ENCODE measurements around the gene ACOT13.
A peak's percentile ranks its signal among the peaks of the same experiment; 100 is the strongest.
"Not testable (repeated sequence)": the region's sequence is repeated elsewhere in the genome, so short reads cannot be mapped to it uniquely, and the experiment has no call there.

ACOT13 gene

DNA sequence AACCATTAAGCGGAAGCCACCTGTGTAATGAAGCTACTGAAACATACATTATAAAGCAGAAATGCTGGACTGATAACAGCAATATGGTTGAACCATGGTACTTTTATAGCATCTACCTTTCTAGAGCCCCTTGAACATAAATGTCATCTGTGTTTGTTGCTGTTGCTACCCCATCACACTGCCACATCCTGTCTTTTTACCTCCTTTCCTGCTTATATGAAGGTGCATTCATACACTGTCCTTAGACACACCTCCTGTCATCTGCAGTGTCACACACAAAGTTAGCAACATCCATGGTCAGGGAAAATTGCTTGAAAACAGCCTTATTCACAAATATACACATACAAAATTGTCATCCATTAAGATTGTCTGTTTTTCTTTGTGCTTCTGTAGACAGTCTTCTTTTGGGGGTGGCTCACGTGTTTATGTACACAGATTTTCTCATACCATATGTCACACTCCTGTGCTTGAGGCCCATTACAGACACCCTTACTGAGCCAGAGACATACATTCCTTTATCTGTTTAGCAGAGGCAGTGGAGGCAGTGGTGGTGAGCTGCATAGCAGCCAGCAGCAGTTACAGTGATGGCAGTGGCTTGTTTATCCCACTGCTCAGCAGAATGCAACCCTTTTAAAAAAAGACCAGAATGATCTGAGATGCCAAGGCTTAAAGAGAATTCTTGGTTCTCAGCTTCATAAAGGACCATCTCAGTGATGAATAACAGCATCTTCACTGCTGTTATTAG lies 26.1 kb downstream of the ACOT13 start:
- no peak for DNase-seq

DNA sequence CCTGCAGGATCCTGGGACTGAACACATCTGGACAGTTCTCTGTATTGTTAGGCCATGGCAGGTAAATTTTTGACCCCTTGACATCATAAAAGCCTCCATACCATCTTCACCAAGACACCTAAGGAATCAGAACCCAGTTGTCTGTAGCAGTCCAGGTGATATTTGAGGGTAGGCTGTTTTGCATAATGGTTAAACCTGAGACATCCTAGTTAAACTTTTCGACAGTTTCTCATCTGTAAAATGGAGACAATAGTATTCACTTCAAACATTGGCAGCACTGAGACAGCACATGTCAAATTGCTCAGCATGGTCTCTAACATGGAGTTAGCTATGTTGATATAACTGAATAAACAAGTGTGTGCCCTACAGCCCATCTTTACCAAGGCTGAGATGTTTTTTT lies 27.3 kb downstream of the ACOT13 start:
- DNase-seq, result no peak

DNA sequence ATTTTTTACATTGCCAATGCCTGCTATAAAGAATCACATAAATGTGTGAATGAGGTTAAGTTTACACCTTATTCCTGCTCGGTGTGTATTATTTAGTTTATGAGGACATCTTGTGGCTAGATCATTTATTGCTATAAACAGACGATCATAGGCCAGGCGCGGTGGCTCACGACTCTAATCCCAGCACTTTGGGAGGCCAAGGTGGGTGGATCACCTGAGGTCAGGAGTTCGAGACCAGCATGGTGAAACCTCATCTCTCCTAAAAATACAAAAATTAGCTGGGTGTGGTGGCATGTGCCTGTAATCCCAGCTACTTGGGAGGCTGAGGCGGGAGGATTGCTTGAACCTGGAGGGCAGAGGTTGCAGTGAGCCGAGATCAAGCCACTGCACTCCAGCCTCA lies 28.8 kb downstream of the ACOT13 start:
- not testable (repeated sequence) for DNase-seq

DNA sequence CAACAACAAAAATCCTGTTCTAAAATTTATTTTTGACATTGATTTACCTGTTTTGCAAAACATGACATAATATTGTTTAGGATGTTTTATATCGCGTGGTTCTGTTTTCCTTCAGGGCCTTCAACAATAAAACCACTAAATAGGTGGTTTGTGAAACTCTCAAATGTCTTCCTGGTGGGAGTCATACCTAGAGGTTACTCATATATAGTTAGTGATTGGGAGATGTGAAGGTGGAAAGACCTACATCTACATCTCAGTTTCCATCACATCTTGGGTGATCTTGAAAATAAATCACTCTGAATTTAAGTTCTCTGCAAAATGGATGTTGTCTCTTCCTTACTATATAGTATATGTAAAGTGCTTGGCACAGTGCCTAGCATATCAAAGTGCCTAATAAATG lies 29.2 kb downstream of the ACOT13 start:
- no peak for DNase-seq

DNA sequence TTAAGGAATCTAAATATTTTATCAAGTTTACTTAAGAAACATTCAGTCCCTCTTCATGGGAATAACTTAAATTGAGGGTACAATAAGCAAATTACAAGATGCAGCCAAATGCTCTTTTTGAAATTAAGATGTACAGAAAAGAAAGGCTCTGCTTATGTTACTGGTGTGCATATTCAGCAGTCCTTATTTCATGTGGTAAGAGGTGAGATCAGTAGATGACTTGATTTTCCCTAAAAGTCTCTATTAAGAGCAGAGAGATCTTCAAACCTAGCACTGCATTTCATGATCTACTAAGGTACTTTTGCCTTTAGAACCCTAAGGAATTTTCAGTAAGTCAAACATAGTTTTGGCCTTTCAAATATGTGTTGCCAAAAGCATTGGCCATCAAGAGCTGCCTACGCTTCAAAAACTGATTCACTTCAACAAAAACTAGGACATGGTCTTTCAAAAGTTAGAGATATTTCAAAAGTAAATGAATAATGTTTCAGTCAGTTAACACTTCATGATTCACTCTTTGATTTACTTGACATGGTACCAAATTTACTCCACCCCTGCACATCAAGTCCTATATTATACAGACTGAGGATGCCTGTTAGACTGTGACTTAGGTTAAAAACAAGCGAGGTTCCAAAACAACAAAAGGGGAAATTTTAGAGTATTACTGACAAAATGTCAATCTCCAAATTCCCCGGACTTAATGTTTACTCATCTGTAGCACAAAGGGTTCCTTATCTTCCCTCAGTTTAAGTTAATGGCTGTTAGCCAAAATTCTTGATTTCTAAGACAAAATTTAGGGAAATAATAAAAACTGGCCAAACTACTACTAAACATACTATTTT lies 32.9 kb downstream of the ACOT13 start:
- DNase-seq, result no peak

DNA sequence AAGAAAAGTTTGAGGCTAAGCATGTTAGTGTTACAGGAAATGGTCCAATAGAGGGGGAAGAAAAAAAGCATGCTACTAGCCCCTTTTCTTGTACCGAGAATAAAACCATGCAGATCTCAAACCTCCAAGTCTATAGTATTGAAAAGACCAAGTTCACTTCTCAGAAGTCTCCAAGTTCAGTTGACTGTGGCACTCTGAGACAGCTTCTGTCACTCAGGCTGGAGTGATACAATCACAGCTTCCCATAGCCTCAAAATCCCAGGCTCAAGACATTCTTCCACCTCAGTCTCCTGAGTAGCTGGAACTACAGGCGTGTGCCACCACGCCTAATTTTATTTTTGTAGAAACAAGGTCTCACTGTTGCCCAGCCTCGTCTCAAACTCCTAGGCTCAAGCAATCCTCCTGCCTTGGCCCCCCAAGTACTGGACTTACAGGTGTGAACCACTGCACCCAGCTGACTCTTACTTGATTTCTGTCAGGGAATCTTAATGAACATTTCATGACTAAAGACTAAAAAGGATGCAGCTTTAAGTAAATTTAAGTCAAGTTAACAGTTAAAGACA lies 35.9 kb downstream of the ACOT13 start:
- no peak for DNase-seq

DNA sequence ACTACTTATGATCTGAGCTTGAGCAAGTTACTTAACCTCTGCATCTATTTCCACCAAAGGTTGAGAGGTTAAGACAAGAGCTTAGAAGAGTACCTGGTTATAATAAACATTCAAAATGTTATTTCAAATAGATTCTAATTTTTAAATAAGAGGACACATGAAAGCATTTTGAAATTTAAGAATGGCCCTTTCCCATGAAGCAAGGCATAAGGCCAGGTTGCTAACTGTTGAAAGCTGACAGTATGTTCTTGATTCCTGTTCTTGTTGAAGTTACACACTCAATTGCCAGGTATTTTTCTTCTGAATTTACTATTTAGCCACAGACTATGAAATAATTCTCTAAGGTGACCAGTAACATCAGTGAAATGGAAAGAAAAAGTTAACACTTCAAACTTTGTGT lies 37.6 kb downstream of the ACOT13 start:
- no peak for DNase-seq

DNA sequence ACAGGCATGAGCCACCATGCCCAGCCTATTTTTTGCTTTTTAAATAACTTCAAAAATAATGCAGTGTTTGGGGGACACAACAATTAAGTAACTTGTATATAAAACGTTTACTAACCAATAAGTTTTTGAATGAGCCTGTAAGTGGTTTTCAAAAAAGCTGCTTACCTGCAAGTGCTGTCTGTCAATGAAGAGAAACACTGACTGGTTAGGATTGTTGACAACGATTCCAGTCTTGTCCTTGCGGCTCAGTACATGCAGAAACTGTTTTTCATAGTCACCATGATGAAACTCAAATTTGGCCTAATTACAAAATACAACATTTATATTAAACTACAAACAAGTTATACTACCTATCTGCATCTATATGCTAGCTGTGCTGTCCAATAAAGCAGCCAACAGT lies 41.7 kb downstream of the ACOT13 start:
- DNase-seq, result no peak

DNA sequence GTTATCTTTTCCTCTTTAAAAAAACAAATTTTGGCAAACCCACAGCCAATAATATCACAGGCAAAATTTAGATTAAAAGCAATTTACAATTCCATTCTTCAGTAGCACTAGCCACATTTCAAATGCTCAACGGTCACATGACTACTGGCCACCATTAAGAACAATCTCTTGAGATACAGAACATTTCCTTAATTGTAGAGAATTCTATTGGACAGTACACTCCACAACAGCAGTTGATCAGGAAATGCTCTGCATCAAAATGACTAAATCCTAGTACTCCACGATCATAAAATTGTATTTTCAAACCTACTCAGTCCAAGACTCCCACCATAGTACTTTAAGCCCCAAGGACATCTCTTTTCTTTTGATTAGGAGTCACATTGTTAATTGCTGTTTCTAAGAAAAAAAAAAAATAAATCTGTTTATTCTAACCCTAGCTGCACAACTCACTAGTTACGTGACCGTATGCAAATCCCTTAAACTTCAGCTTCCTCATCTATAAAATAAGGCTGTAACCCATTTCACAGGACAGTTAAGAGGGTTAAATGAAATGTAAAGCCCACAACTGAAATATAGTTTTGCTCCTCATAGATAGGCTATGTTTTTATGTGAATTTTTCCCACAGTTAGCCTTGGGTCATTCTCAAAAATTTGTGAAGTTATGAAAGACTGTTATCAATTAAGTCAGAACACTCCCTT lies 42.3 kb downstream of the ACOT13 start:
- DNase-seq, result no peak

DNA sequence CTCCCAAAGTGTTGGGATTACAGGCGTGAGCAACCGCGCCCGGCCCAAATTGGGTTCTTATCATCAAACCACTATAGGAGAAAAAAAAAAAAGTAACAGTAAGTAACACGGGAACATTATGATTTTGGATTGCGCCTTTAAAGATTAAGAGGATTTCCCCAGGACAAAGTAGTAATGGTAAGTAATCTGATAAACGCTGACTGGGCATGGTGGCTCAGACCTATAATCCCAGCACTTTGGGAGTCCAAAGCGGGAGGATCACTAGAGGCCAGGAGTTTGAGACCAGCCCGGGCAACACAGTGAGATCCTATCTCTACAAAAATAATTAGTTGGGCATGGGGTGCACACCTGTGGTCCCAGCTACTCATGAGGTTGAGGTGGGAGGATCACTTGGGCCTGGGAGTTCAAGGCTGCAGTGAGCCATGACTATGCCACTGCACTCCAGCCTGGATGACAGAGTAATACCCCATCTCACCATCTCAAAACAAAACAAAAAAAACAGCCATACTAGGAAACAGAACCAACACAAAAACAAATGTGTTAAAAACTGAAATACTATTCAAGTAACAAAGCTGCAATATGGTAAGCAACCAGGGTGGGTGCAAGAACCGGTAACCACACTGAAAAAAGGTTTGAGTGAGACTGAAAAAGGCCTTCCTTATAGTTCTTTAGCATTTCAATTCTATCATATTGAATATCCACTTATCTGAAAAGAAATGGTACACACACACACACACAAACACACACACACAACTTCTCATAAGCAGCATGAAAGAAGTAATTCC lies 43.8 kb downstream of the ACOT13 start:
- no peak for DNase-seq

DNA sequence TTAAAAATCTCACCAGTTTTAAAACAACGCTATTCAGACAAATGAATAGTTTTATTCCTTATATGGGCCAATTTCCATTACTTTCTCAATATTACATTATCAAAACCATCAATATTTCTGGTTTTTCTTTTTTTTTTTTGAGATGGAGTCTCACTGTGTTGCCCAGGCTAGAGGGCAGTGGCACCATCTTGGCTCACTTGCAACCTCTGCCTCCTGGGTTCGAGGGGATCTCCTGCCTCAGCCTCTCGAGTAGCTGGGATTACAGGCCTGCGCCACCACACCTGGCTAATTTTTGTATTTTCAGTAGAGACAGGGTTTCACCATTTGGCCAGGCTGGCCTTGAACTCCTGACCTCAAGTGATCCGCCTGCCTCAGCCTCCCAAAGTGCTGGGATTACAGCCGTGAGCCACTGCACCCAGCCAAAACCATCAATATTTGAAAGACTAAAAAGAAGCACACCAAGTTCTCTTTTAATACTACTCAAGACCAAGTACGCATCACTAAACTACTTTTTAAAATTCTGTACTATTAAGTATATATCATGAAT lies 49.8 kb downstream of the ACOT13 start:
- DNase-seq, result not testable (repeated sequence)

DNA sequence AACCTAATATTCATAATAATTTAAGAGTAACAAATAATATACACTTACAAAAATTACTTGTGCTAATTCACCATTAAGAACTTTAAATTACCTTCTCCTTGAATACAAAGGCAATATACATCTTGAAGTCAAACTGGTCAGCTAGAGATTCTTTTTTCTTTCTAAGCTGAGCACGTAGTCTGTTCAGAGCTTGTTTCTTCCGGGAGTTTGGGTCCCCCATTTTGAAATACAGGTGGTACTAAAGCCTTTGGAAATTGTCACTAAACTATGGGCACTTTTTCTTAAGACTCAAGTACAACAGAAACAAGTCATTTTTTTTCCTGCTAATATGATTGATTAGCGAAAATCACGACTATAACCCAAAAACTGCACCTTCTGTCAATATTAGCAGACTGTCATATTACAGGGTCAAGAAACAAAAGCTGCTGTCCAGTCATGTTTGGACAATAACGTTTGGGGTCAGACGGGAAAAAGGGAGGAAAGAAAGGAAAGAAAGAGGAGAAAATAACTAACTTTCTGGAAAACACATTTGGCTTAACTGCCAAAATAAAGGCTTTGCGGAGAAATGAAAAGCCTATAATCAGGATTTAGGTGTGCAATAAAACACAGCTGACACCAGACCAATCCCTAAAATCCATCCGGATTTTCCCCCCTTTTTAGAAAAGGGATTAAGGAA lies 51.7 kb downstream of the ACOT13 start:
- DNase-seq, result no peak

DNA sequence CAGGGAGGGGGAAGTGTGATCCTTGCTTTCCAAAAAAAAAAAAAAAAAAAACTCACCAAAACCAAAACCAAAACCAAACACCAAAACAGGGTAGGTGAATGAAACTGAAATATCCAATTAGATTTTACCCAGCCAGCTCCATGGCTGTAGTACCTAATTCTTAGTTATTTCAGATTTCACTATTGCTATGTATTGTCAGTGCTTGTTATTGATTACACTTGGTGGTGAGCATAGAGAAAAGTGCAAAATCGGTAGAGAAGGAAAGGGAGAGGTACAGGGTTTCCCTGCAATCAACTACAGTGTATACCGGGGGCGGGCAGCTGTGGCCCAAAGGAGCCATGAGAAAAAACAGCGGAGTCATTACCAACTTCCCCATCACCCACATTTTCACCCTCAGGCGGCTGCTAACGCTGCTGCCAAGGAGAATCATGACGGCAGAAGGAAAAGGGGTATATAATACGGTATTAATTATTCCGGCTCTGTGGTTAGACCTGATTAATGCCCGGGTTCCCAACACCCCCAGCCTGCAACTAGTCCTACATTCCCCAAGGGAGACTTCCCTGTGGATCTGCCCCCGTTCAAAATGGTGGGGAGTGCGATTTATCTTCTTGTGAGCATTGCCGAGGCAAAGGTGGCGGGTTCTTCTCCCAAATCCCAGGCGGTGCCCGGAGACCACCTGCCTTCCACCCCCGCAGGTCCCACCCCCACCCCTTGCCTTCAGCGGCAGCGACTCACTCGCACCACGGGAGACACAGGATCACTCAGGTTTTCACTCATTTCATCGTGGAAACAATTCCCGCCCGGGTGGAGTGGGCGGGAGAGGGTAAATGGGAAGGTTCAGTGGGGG lies 52.5 kb downstream of the ACOT13 start, which contains the start of gene C6orf62:
TSS of gene C6orf62 (minus strand) at position 30 of the 847 bp plus-strand sequence. CDS start 486 bp downstream, outside the sequence.
- peak; percentile 42 for DNase-seq

DNA sequence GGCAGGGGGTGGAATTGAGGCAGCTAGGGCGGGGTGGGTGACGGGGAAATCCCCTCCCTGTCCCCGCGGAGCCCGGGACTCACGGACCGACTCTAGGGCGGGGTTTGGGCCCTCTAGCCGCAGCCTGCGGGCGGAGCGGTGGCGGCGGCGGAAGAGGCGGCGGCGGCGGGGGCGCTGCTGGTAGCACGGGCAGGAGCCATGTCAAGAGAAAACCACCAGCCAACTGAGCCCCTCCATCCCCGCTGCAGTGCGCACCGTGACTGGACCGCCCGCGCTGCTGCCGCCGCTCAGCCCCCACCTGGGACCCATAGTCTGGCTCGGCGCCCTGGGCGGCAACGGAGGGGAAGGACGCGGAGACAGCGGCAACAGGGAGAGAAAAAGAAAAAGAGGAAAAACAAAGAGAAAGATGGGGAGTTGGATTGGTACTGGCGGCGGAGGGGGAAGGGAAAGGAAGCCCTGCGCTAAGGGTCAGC lies 53.3 kb downstream of the ACOT13 start:
- DNase-seq, result peak; percentile 76

DNA sequence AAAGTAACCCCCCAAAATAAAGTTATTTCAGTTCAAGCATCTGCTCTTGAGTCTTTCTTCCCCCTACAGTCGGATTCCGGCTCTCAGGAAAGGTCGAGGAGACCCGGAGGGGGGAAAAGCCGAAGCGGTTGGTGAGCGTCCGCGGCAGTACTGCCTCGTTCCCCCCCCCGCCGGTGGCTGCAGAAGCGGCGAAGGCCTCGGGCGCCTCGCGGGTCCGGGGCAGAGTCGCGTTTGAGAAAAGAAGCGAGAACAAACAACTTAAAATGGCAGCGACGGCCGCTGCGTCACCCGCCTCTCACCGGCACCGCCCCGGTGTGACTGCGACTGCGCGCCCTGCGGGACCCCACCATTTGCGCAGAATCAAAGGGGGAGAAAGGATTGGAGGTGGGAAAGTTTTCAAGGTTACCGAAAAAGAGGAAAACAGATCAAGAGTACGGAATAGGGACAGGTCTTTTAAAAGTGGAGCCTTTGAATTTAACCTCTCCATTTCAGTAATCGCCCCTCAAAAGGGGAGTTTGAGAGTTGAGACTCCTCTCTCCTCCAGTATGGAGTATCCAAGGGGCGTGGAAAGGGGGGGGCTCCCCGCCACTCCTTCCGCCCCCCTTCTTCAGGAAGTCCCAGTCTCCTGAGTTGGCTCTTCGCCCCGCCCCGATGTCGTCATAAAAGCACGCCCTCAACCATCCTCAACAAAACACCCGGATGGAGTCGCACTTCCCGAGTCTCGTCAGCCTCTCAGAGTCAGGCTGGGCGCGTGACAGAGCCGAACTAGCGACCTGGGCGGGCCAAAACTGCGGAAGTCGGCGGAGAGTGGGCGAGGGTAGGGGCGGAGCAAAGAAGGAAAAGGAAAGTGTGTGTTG lies 54.0 kb downstream of the ACOT13 start:
- DNase-seq, result peak; percentile 100

DNA sequence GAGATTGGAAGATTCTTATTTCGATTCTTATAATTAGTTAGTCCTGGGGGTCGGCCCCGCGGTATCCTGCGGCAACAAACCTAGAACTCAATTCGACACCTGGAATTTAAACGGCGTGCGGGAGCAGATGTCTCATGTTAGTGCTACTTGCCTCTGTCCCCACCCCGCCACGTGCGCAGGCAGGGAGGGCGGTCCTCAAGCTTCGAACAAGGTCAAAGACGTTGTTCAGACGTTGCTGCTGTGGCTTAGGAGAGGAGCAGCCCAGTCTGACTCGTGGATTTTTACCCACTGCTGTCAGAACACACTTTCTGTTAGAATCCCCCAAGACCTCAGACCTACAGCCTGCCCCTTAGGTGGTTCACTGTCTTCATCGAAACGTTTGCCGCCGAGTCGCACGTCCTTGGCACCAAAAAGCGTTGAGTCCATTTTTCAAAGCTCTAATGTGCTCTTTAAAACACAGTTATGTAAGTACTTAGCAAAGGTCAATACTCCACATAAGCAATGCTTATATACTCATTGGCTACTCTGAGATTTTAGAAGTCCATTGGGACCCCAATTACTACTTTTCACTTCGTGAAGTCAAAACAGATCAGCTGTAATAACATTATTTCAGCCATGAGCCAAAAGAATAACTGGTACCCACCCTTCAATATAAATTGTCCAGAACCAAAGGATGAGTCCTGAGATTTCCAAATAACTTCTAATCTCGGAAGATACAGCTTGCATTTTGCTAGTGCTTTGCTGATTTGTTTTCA lies 54.8 kb downstream of the ACOT13 start:
- no peak for DNase-seq

DNA sequence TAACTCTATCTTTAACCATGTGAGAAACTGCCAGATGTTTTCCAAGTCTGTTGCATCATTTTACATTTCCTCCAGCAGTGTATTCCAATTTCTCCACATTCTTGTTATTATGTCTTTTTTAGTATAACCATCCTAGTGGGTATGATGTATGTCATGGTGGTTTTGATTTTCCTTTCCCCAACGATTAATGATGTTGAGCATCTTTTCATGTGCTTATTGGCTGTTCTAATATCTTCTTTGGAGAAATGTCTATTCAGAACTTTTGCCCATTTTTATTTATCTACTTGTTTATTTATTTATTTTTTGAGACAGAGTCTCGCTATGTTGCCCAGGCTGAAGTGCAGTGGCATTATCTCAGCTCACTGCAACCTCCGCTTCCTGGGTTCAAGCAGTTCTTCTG lies 56.4 kb downstream of the ACOT13 start:
- DNase-seq, result no peak

DNA sequence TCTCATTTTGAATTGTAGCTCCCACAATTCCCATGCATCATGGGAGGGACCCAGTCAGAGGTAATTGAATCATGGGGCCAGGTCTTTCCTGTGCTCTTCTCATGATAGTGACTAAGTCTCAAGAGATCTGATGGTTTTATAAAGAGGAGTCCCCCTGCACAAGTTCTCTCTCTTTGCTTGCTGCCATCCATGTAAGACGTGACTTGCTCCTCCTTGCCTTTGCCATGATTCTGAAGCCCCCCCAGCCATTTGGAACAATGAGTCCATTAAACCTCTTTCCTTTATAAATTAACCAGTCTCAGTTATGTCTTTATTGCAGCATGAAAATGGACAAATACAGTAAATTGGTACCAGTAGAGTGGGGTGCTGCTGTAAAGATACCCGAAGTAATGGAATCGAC lies 63.8 kb downstream of the ACOT13 start:
- DNase-seq, result not testable (repeated sequence)

Data from femur (tissue), 1 donor.